H9 (cell line): ENCODE results near the gene CDH4. TPM values are rescaled to one million over a fixed set of nuclear protein-coding genes. Genes with fewer than 3 reads are reported as not detected.

Source experiments
- DNase-seq: peaks from one replicate; pipeline ENCODE4 v3.0.0-alpha.2; 2017
- H2AFZ ChIP-seq: one replicate; pipeline ENCODE4 v1.6.1; 2013; ENCODE audit warnings: mild to moderate bottlenecking, low read length, control low read depth, moderate library complexity
- H2AK5ac ChIP-seq: 2 replicates; pipeline ENCODE4 v1.6.1; 2013; ENCODE audit warnings: low read length, control low read depth, mixed read lengths; ENCODE audit not compliant: insufficient read length
- H2BK120ac ChIP-seq: one replicate; pipeline ENCODE4 v1.6.1; 2013; ENCODE audit warnings: low read depth, mild to moderate bottlenecking, low read length, control low read depth, inconsistent platforms; ENCODE audit not compliant: poor library complexity, severe bottlenecking
- H2BK12ac ChIP-seq: 2 replicates; pipeline ENCODE4 v1.6.1; 2013; ENCODE audit warnings: low read length, control low read depth, mixed read lengths, low read depth; ENCODE audit not compliant: insufficient read length
- H2BK15ac ChIP-seq: 2 replicates; pipeline ENCODE4 v1.6.1; 2013; ENCODE audit warnings: low read depth, low read length, control low read depth
- H2BK20ac ChIP-seq: one replicate; pipeline ENCODE4 v1.6.1; 2013; ENCODE audit warnings: low read depth, mild to moderate bottlenecking, low read length, control low read depth, inconsistent platforms; ENCODE audit not compliant: poor library complexity, severe bottlenecking
- H2BK5ac ChIP-seq: 2 replicates; pipeline ENCODE4 v1.6.1; 2013; ENCODE audit warnings: low read length, control low read depth, mixed read lengths; ENCODE audit not compliant: insufficient read length
- H3K14ac ChIP-seq: 2 replicates; pipeline ENCODE4 v1.6.1; 2013; ENCODE audit warnings: low read length, control low read depth; ENCODE audit not compliant: insufficient read depth
- H3K18ac ChIP-seq: 2 replicates; pipeline ENCODE4 v1.6.1; 2013; ENCODE audit warnings: low read depth, mild to moderate bottlenecking, mixed read lengths, low read length, control low read depth; ENCODE audit not compliant: insufficient read length
- H3K23ac ChIP-seq: 2 replicates; pipeline ENCODE4 v1.6.1; 2013; ENCODE audit warnings: low read length, control low read depth, mixed read lengths, low read depth; ENCODE audit not compliant: insufficient read length
- H3K23me2 ChIP-seq: 2 replicates; pipeline ENCODE4 v1.6.1; 2013; ENCODE audit warnings: low read depth, mild to moderate bottlenecking, mixed read lengths, low read length, control low read depth; ENCODE audit not compliant: insufficient read length, poor library complexity, severe bottlenecking
- H3K27ac ChIP-seq: 2 replicates; pipeline ENCODE4 v1.5.1; 2013; ENCODE audit warnings: low read length, control low read depth, mixed read lengths, low read depth; ENCODE audit not compliant: insufficient read length
- H3K27me3 ChIP-seq: 2 replicates; pipeline ENCODE4 v1.6.1; 2013; ENCODE audit warnings: low read length, control low read depth, inconsistent platforms; ENCODE audit not compliant: insufficient read depth
- H3K4ac ChIP-seq: 2 replicates; pipeline ENCODE4 v1.6.1; 2013; ENCODE audit warnings: low read depth, mild to moderate bottlenecking, control low read depth, inconsistent platforms, low read length, moderate library complexity
- H3K4me1 ChIP-seq: 2 replicates; pipeline ENCODE4 v1.6.1; 2013; ENCODE audit warnings: low read length, control low read depth, inconsistent platforms; ENCODE audit not compliant: insufficient read depth
- H3K4me2 ChIP-seq: 2 replicates; pipeline ENCODE4 v1.6.1; 2013; ENCODE audit warnings: low read length, control low read depth, mixed read lengths; ENCODE audit not compliant: insufficient read length, insufficient read depth
- H3K56ac ChIP-seq: 2 replicates; pipeline ENCODE4 v1.6.1; 2013; ENCODE audit warnings: low read depth, mild to moderate bottlenecking, mixed read lengths, low read length, control low read depth; ENCODE audit not compliant: insufficient read length
- H3K79me1 ChIP-seq: 2 replicates; pipeline ENCODE4 v1.6.1; 2013; ENCODE audit warnings: low read depth, mild to moderate bottlenecking, moderate library complexity, low read length, control low read depth, inconsistent platforms; ENCODE audit not compliant: insufficient read depth, poor library complexity, severe bottlenecking
- H3K79me2 ChIP-seq: 2 replicates; pipeline ENCODE4 v1.6.1; 2013; ENCODE audit warnings: low read length, control low read depth, inconsistent platforms; ENCODE audit not compliant: insufficient read depth
- H3K9ac ChIP-seq: 2 replicates; pipeline ENCODE4 v1.6.1; 2013; ENCODE audit warnings: low read length, control low read depth, mixed read lengths; ENCODE audit not compliant: insufficient read length; ENCODE audit errors: extremely low read depth
- H3K9me3 ChIP-seq: one replicate; pipeline ENCODE4 v1.6.1; 2013; ENCODE audit warnings: low read depth, low read length, inconsistent platforms; ENCODE audit not compliant: control insufficient read depth
- H3T11ph ChIP-seq: one replicate; pipeline ENCODE4 v1.6.1; 2013; ENCODE audit warnings: mild to moderate bottlenecking, low read length, control low read depth, inconsistent platforms
- H4K20me1 ChIP-seq: one replicate; pipeline ENCODE4 v1.6.1; 2013; ENCODE audit not compliant: control insufficient read depth, insufficient read length, insufficient read depth
- H4K5ac ChIP-seq: 2 replicates; pipeline ENCODE4 v1.6.1; 2013; ENCODE audit warnings: low read depth, mild to moderate bottlenecking, mixed read lengths, low read length, control low read depth; ENCODE audit not compliant: insufficient read length
- H4K8ac ChIP-seq: replicated peaks from 2 replicates; pipeline ENCODE4 v1.6.1; 2013; ENCODE audit warnings: low read length, control low read depth, mixed read lengths, low read depth; ENCODE audit not compliant: insufficient read length
- H4K91ac ChIP-seq: 2 replicates; pipeline ENCODE4 v1.6.1; 2013; ENCODE audit warnings: low read depth, mild to moderate bottlenecking, moderate library complexity, mixed read lengths, low read length, control low read depth; ENCODE audit not compliant: insufficient read length
- H3K27ac Mint-ChIP-seq, 3 experiments: 2 replicates in 2 of 3; 3 replicates in 1 of 3; pipeline ENCODE4 v1.8.0; 2020 to 2021; ENCODE audit warnings: mixed read lengths in 3 of 3, mild to moderate bottlenecking in 1 of 3, moderate library complexity in 1 of 3
- H3K27me3 Mint-ChIP-seq: 2 replicates; pipeline ENCODE4 v1.8.0; 2021; ENCODE audit warnings: low read depth, mild to moderate bottlenecking, moderate library complexity, mixed read lengths
- H3K36me3 Mint-ChIP-seq, 3 experiments: 2 replicates in 2 of 3; 3 replicates in 1 of 3; pipeline ENCODE4 v1.8.0; 2020 to 2021; ENCODE audit warnings: low read depth in 3 of 3, mixed read lengths in 3 of 3; ENCODE audit not compliant: insufficient read depth in 1 of 3
- H3K4me1 Mint-ChIP-seq, 2 experiments: 2 replicates each; pipeline ENCODE4 v1.8.0; 2020; ENCODE audit warnings: mixed read lengths in 2 of 2
- H3K4me3 Mint-ChIP-seq, 2 experiments: 2 replicates in 1 of 2; 3 replicates in 1 of 2; pipeline ENCODE4 v1.8.0; 2020 to 2021; ENCODE audit warnings: mild to moderate bottlenecking in 2 of 2, mixed read lengths in 2 of 2, moderate library complexity in 1 of 2
- H3K9me3 Mint-ChIP-seq, 2 experiments: 2 replicates in 1 of 2; 3 replicates in 1 of 2; pipeline ENCODE4 v1.8.0; 2020; ENCODE audit warnings: mild to moderate bottlenecking in 2 of 2, mixed read lengths in 2 of 2, moderate library complexity in 1 of 2
- WGBS: extraction: QIAGEN DNeasy Blood & Tissue Kit; methylation state at CpG from one replicate; pipeline ENCODE4 v1.1.7; 2013; ENCODE audit warnings: missing lambda C conversion rate, low lambda C conversion rate, mixed read lengths; ENCODE audit not compliant: insufficient read length; ENCODE audit errors: extremely low coverage; 5-methylcytosine and 5-hydroxymethylcytosine counted together
- total RNA-seq: library from RNA; stranded (reverse); gene quantifications from 2 replicates; pipeline ENCODE4 v1.2.1, GENCODE V29; 2021
- TF ChIP-seq, protein P1 (sequence below): fragments of 200-600 bp; sonication (generic); conservative IDR thresholded peaks from 3 replicates; pipeline ENCODE4 v1.8.0; 2021; ENCODE audit warnings: antibody characterized with exemption, mild to moderate bottlenecking

CDH4 gene
- total RNA-seq, 1 experiment from 2014 or later = 3.0 TPM

DNA sequence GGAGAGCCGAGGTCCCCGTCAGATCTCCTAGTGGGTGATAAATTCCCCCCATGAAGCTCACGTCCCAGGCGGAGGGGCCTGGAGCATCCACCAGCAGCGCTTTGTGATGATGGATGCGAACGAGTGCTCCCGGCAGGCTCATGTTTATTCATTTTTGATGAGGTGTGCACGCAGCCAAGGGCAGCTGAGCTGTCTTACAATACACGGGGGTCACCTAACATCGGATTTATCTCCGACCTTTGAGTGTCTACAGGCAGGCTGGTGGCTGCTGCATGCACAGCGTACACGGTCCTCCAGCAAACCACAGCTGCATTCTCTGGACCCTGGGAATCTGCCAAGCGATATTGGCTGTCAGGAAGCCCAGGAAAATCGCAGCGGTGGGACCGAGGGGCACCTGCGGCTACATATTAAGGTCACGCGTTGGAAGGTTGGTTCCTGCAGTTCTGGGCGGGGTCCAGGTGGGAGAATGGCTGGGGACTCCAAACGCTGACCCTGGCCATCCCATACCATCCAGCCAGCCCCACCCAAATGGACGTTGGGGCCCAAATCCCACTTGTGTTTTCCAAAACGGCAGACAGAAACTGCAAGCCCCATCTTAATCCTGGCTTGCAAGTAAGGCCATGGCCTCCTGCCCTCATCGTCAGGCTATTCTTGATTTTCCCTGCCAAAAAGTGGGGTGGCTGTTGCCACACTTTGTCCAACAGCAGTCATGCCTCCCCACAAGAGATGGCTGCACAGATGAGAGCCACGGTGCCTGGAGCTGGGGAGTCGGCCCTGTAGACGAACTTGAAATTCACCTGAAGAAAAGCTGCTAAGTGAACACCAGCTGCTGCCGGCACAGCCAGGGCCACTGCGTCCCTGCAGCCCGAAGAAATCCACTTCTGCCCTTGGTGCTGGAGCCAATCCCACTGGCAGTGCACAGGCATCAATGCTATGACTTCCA lies 413.7 kb downstream of the CDH4 start:
- H3K23me2 ChIP-seq = no peaks in the 10 kb centered on the region
- TF ChIP-seq, protein P1, sequence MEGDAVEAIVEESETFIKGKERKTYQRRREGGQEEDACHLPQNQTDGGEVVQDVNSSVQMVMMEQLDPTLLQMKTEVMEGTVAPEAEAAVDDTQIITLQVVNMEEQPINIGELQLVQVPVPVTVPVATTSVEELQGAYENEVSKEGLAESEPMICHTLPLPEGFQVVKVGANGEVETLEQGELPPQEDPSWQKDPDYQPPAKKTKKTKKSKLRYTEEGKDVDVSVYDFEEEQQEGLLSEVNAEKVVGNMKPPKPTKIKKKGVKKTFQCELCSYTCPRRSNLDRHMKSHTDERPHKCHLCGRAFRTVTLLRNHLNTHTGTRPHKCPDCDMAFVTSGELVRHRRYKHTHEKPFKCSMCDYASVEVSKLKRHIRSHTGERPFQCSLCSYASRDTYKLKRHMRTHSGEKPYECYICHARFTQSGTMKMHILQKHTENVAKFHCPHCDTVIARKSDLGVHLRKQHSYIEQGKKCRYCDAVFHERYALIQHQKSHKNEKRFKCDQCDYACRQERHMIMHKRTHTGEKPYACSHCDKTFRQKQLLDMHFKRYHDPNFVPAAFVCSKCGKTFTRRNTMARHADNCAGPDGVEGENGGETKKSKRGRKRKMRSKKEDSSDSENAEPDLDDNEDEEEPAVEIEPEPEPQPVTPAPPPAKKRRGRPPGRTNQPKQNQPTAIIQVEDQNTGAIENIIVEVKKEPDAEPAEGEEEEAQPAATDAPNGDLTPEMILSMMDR = no peak
- H2AFZ ChIP-seq = no peak overlapping the region

More for the DNA sequence above, 413.7 kb downstream of the CDH4 start:
- Histone ChIP-seq H2BK12ac (no peak overlapping the region), H2AK5ac (no peak overlapping the region), H2BK120ac (no peak overlapping the region), H4K91ac (no peak overlapping the region), H2BK20ac (no peak overlapping the region), H2BK15ac (no peak overlapping the region), H3K9ac (no peak overlapping the region), H3K4ac (no peak overlapping the region), H3K79me1 (no peaks in the 10 kb centered on the region), H4K5ac (no peak overlapping the region), H3T11ph (no peak overlapping the region), H4K8ac (no peak overlapping the region), H3K56ac (no peak overlapping the region), H2BK5ac (no peak overlapping the region), H3K4me2 (no peak overlapping the region), H3K27ac (no peak overlapping the region), H3K18ac (no peak overlapping the region), H3K27me3 (peaks cover 2% of the 10 kb centered on the region; the same call in 1 of the 2 replicates), H3K79me2 (no peaks in the 10 kb centered on the region), H3K9me3 (no peaks in the 10 kb centered on the region), H3K4me1 (no peaks in the 10 kb centered on the region), H3K14ac (no peak overlapping the region), H3K23ac (no peak overlapping the region), H4K20me1 (no peaks in the 10 kb centered on the region)
- H3K4me3 Mint-ChIP-seq = no peak overlapping the region
- H3K9me3 Mint-ChIP-seq = peaks cover 0 to 4% of the 10 kb centered on the region in 2 experiments; a peak in 3 of 5 replicates
- peaks cover 0 to 2% (median 0%) of the 10 kb centered on the region in 3 experiments; a peak in 2 of 7 replicates for H3K36me3 Mint-ChIP-seq
- peaks cover 61% of the 10 kb centered on the region for H3K27me3 Mint-ChIP-seq
- no CpG with 5 or more reads among the region's 32 CpGs for WGBS
- no peak overlapping the region; a peak in 3 of 7 replicates for H3K27ac Mint-ChIP-seq
- no peak for DNase-seq
- no peaks in the 10 kb centered on the region for H3K4me1 Mint-ChIP-seq
